ENCODE results near the gene NPAS2.

The NPAS2 gene

GRCh38 chr2:100870652-100871531, 51.0 kb downstream of the NPAS2 start:
- Histone ChIP-seq H4K8ac (ENCODE audit: low read depth, low read length) (no peak overlapping the region), H3K79me1 (ENCODE audit: low read length) (no peaks in the 10 kb centered on the region), H3K23ac (ENCODE audit: low read length) (no peak overlapping the region), H2BK15ac (replicated peaks; ENCODE audit: low read depth) (no peak overlapping the region), H3K4me1 (ENCODE audit: control insufficient read depth, low read depth, low read length) (no peaks in the 10 kb centered on the region), H4K5ac (ENCODE audit: low read length) (no peak overlapping the region), H3K4me3 (ENCODE audit: low read length) (no peak overlapping the region), H2BK120ac (ENCODE audit: low read depth, low read length) (no peak overlapping the region), H2AK5ac (ENCODE audit: low read length) (no peak overlapping the region), H3K18ac (ENCODE audit: low read length) (no peak overlapping the region), H3K36me3 (ENCODE audit: control insufficient read depth, insufficient read depth, low read length) (no peaks in the 10 kb centered on the region), H3K9ac (ENCODE audit: low read length) (no peak overlapping the region), H3K4me2 (ENCODE audit: low read length) (no peak overlapping the region), H2BK5ac (ENCODE audit: low read length) (no peak overlapping the region), H3K79me2 (ENCODE audit: control insufficient read depth, insufficient read depth, low read length) (no peaks in the 10 kb centered on the region), H3K27me3 (ENCODE audit: insufficient read depth, low read length, poor library complexity) (no peaks in the 10 kb centered on the region), H3K27ac (ENCODE audit: low read depth, low read length) (no peak overlapping the region), H3K4ac (ENCODE audit: low read depth, low read length) (no peak overlapping the region), H3K56ac (ENCODE audit: low read length) (no peak overlapping the region)
- peak; percentile 70 for DNase-seq
- no CpG with 5 or more reads among the region's 6 CpGs for WGBS (ENCODE audit: extremely low coverage, insufficient coverage, low lambda C conversion rate)

GRCh38 chr2:100875516-100876230, 55.7 kb downstream of the NPAS2 start:
- Histone ChIP-seq H3K23ac (ENCODE audit: low read length) (no peak overlapping the region), H2BK15ac (replicated peaks; ENCODE audit: low read depth) (no peak overlapping the region), H2AK5ac (ENCODE audit: low read length) (no peak overlapping the region), H3K56ac (ENCODE audit: low read length) (no peak overlapping the region), H3K36me3 (ENCODE audit: control insufficient read depth, insufficient read depth, low read length) (no peaks in the 10 kb centered on the region), H3K27me3 (ENCODE audit: insufficient read depth, low read length, poor library complexity) (no peaks in the 10 kb centered on the region), H4K8ac (ENCODE audit: low read depth, low read length) (no peak overlapping the region), H3K79me1 (ENCODE audit: low read length) (no peaks in the 10 kb centered on the region), H4K5ac (ENCODE audit: low read length) (no peak overlapping the region), H3K27ac (ENCODE audit: low read depth, low read length) (no peak overlapping the region), H3K4me1 (ENCODE audit: control insufficient read depth, low read depth, low read length) (no peaks in the 10 kb centered on the region), H3K18ac (ENCODE audit: low read length) (no peak overlapping the region), H3K4ac (ENCODE audit: low read depth, low read length) (no peak overlapping the region), H3K4me2 (ENCODE audit: low read length) (no peak overlapping the region), H3K9ac (ENCODE audit: low read length) (no peak overlapping the region), H2BK5ac (ENCODE audit: low read length) (no peak overlapping the region), H2BK120ac (ENCODE audit: low read depth, low read length) (no peak overlapping the region), H3K4me3 (ENCODE audit: low read length) (no peak overlapping the region), H3K79me2 (ENCODE audit: control insufficient read depth, insufficient read depth, low read length) (no peaks in the 10 kb centered on the region)
- no peak for DNase-seq
- no CpG with 5 or more reads among the region's 20 CpGs for WGBS (ENCODE audit: extremely low coverage, insufficient coverage, low lambda C conversion rate)

- Histone ChIP-seq H4K8ac (ENCODE audit: low read depth, low read length) (no peak overlapping the region), H3K27ac (ENCODE audit: low read depth, low read length) (no peak overlapping the region), H3K4me2 (ENCODE audit: low read length) (no peak overlapping the region), H3K56ac (ENCODE audit: low read length) (no peak overlapping the region), H2BK5ac (ENCODE audit: low read length) (no peak overlapping the region), H3K4me1 (ENCODE audit: control insufficient read depth, low read depth, low read length) (no peaks in the 10 kb centered on the region), H3K79me1 (ENCODE audit: low read length) (no peaks in the 10 kb centered on the region), H3K36me3 (ENCODE audit: control insufficient read depth, insufficient read depth, low read length) (no peaks in the 10 kb centered on the region), H3K4ac (ENCODE audit: low read depth, low read length) (no peak overlapping the region), H4K5ac (ENCODE audit: low read length) (no peak overlapping the region), H3K9ac (ENCODE audit: low read length) (no peak overlapping the region), H3K23ac (ENCODE audit: low read length) (peak overlapping the region; percentile 45), H3K4me3 (ENCODE audit: low read length) (no peak overlapping the region), H3K79me2 (ENCODE audit: control insufficient read depth, insufficient read depth, low read length) (no peaks in the 10 kb centered on the region), H3K27me3 (ENCODE audit: insufficient read depth, low read length, poor library complexity) (no peaks in the 10 kb centered on the region), H3K18ac (ENCODE audit: low read length) (no peak overlapping the region), H2AK5ac (ENCODE audit: low read length) (no peak overlapping the region), H2BK120ac (ENCODE audit: low read depth, low read length) (no peak overlapping the region), H2BK15ac (replicated peaks; ENCODE audit: low read depth) (no peak overlapping the region)
- no CpG with 5 or more reads among the region's 15 CpGs for WGBS (ENCODE audit: extremely low coverage, insufficient coverage, low lambda C conversion rate)
- DNase-seq, result no peak
These were observed 56.4 kb downstream of the NPAS2 start for GRCh38 chr2:100876231-100876860.

GRCh38 chr2:100877555-100877954, 57.6 kb downstream of the NPAS2 start:
- no CpG with 5 or more reads among the region's 5 CpGs for WGBS (ENCODE audit: extremely low coverage, insufficient coverage, low lambda C conversion rate)
- H2BK120ac ChIP-seq (ENCODE audit: low read depth, low read length), result no peak overlapping the region
- H3K4me2 ChIP-seq (ENCODE audit: low read length), result no peak overlapping the region
- H3K23ac ChIP-seq (ENCODE audit: low read length), result no peak overlapping the region
- no peak overlapping the region for H2AK5ac ChIP-seq (ENCODE audit: low read length)
- no peaks in the 10 kb centered on the region for H3K79me2 ChIP-seq (ENCODE audit: control insufficient read depth, insufficient read depth, low read length)
- H3K4me3 ChIP-seq (ENCODE audit: low read length), result no peak overlapping the region
- DNase-seq, result no peak
- no peaks in the 10 kb centered on the region for H3K27me3 ChIP-seq (ENCODE audit: insufficient read depth, low read length, poor library complexity)
- no peak overlapping the region for H3K9ac ChIP-seq (ENCODE audit: low read length)
- no peak overlapping the region for H3K4ac ChIP-seq (ENCODE audit: low read depth, low read length)
- H2BK15ac ChIP-seq (replicated peaks; ENCODE audit: low read depth), result no peak overlapping the region
- H3K79me1 ChIP-seq (ENCODE audit: low read length), result no peaks in the 10 kb centered on the region
- H3K4me1 ChIP-seq (ENCODE audit: control insufficient read depth, low read depth, low read length), result no peaks in the 10 kb centered on the region
- H4K8ac ChIP-seq (ENCODE audit: low read depth, low read length), result no peak overlapping the region
- H2BK5ac ChIP-seq (ENCODE audit: low read length), result no peak overlapping the region
- H3K56ac ChIP-seq (ENCODE audit: low read length), result no peak overlapping the region
- H3K36me3 ChIP-seq (ENCODE audit: control insufficient read depth, insufficient read depth, low read length), result no peaks in the 10 kb centered on the region
- no peak overlapping the region for H3K27ac ChIP-seq (ENCODE audit: low read depth, low read length)
- H3K18ac ChIP-seq (ENCODE audit: low read length), result no peak overlapping the region
- H4K5ac ChIP-seq (ENCODE audit: low read length), result no peak overlapping the region

GRCh38 chr2:100878000-100878791, 58.3 kb downstream of the NPAS2 start:
- WGBS (ENCODE audit: extremely low coverage, insufficient coverage, low lambda C conversion rate), result no CpG with 5 or more reads among the region's 16 CpGs

More at GRCh38 chr2:100878000-100878791, 58.3 kb downstream of the NPAS2 start:
- no peak overlapping the region for H3K27ac ChIP-seq (ENCODE audit: low read depth, low read length)
- no peak overlapping the region for H2BK5ac ChIP-seq (ENCODE audit: low read length)
- H3K23ac ChIP-seq (ENCODE audit: low read length), result no peak overlapping the region
- no peak overlapping the region for H3K56ac ChIP-seq (ENCODE audit: low read length)
- H2BK15ac ChIP-seq (replicated peaks; ENCODE audit: low read depth), result no peak overlapping the region
- H3K9ac ChIP-seq (ENCODE audit: low read length), result no peak overlapping the region
- no peak for DNase-seq
- H3K4me1 ChIP-seq (ENCODE audit: control insufficient read depth, low read depth, low read length), result no peaks in the 10 kb centered on the region
- no peak overlapping the region for H2AK5ac ChIP-seq (ENCODE audit: low read length)
- no peaks in the 10 kb centered on the region for H3K36me3 ChIP-seq (ENCODE audit: control insufficient read depth, insufficient read depth, low read length)
- H3K79me2 ChIP-seq (ENCODE audit: control insufficient read depth, insufficient read depth, low read length), result no peaks in the 10 kb centered on the region
- no peak overlapping the region for H3K4me3 ChIP-seq (ENCODE audit: low read length)
- H3K18ac ChIP-seq (ENCODE audit: low read length), result no peak overlapping the region
- H3K4ac ChIP-seq (ENCODE audit: low read depth, low read length), result no peak overlapping the region
- H4K8ac ChIP-seq (ENCODE audit: low read depth, low read length), result no peak overlapping the region
- no peak overlapping the region for H3K4me2 ChIP-seq (ENCODE audit: low read length)
- no peak overlapping the region for H2BK120ac ChIP-seq (ENCODE audit: low read depth, low read length)
- H3K79me1 ChIP-seq (ENCODE audit: low read length), result no peaks in the 10 kb centered on the region
- no peaks in the 10 kb centered on the region for H3K27me3 ChIP-seq (ENCODE audit: insufficient read depth, low read length, poor library complexity)
- H4K5ac ChIP-seq (ENCODE audit: low read length), result no peak overlapping the region

All from mesendoderm (in vitro differentiated cells).